GM19193 (cell line): ENCODE results near the gene GRPEL2.
A peak's percentile ranks its signal among the peaks of the same experiment; 100 is the strongest.

ENCODE experiments used
- POLR2A ChIP-seq: IDR thresholded peaks from 4 replicates; pipeline ENCODE4 v1.6.1; 2011; ENCODE audit not compliant: insufficient read depth, insufficient read length; ENCODE audit errors: extremely low read depth

Gene GRPEL2

DNA sequence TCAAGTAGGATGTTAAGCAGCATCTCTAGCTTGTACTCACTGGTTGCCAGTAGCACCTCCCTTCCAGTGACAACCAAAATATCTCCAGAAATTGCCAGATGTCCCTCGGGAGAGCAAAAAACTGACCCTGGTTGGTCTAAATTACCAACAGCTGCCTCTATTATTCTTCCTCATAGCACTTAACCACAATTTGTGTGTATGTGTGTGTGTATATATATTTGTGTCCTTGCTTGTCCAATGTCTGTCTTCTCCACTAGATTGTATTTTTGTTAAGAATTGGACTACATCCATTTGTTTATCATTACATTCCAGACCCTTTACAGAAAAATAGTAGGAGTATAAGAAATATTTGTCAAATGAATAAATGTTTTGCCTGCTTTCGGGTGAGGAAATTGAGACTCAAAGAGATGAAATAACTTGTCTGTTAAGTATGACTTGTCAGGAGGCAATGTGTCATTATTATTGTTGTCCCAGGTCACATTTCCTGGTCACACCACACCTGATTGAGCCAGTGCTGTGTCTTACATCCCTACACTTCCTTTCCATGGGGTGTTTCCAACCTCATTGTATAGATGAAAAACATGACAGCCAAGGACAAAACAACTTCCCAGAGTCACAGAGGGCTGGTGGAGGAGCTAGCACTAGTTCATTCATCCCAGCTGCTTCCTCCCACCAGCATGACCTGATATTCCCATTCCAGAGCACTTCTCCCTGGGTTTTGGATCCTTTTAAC, 11.4 kb upstream of the GRPEL2 start:
- no peak for TF ChIP-seq POLR2A

DNA sequence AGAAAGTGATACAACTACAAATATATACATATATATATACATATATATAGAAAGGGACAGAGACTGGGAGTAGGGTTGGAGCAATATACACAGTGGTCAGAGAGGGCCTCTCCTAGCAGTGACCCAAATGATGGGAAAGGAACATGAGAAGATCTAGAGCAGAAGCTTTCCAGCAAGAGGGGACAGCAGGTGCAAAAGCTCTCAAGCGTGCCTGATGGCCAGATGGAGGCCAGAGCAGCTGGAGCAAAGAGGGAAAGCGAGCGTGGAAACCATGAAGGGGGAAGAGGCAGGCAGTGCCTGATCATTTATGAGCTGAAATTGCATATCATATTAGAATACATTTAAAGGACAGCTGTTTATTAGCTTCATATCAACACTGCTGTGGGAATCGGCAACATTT, 7.6 kb upstream of the GRPEL2 start:
- no peak for TF ChIP-seq POLR2A

DNA sequence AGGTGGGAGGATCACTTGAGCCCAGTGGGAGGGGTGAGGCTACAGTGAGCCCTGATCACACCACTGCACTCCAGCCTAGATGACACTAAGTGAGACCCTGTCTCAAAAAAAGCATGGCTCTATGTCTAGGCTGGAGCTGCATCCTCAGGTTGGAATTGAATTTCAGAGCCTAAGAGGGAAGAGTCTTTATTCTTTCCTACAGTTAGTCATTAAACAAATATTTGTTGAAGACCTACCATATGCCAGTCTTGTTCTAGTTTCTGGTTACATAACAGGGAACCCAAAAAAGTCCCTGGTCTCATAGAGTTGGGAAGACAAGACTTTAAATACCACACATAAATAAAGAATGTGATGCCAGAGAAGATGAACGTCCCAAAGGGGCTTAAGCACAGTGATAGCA, 6.9 kb upstream of the GRPEL2 start:
- no peak for TF ChIP-seq POLR2A

DNA sequence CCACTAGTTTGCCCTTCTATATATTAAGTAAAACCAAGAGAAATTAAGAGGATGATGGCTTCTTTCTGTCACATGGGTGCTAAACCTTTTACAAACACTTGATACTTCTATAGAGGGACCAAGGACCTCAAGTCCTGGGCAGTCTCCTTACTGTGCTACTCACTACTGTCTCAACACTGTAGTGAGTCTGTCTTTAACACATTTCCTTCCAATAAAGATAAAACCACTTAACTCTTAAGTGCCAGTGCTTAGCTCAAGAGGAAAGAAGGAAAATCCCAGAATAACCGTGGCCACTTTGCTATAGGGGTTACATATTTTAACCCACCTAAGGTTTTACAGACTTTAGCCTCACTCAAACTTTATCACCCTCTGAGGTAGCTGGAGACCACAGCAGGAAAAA, 4.4 kb upstream of the GRPEL2 start:
- TF ChIP-seq POLR2A = no peak

DNA sequence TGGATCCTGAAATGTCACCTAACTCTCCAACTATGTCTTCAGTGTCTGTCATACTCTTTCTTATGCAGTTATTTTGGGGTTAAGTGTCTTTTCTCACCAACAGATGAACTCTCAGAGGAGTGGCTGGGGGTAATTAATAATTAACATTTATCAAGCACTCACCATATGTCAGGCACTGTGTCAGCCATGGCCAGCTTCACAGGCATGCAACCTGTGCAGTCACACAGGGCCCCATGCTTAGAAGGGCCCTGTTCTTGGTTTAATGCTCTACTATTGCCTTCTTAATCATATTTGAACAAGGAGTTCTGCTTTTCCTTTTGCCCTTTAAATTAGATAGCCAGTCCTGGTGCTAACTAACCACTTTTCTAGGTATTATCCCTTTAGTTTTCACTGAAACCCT, 3.4 kb upstream of the GRPEL2 start:
- TF ChIP-seq POLR2A = no peak

DNA sequence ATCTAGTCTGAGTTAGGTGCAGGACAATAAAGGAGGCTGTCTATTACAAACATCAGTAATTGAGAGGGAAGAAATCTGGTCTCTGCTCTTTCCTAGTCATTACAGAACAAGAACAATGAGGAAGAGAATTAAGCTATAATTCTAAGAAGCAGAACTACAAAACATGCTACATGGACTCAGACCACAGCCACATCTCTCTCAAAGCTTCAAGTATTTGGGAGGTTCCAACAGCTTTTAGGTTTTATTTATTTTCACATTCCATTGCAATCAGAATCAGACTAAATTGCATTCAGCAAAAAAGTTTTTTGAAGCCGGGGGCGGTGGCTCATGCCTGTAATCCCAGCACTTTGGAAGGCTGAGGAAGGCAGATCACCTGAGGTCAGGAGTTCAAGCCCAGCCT, 1.1 kb upstream of the GRPEL2 start:
- no peak for TF ChIP-seq POLR2A

DNA sequence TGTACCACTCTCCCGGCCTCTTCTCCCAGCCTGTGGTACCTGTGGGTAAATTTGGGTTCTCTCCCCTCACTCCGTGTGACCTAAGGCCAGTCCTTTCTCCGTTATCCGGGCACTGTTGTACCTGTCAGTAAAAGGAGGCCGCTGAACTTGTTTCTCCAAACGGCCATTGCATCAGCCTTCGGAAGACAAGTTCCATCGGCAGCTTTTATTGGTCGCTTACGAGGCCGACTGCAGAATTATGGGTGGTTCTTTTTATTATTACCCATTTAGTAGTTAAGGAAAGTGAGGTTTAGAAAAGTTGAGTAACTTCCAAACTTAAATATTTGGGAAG, 558 bp downstream of the GRPEL2 start:
- no peak for TF ChIP-seq POLR2A

DNA sequence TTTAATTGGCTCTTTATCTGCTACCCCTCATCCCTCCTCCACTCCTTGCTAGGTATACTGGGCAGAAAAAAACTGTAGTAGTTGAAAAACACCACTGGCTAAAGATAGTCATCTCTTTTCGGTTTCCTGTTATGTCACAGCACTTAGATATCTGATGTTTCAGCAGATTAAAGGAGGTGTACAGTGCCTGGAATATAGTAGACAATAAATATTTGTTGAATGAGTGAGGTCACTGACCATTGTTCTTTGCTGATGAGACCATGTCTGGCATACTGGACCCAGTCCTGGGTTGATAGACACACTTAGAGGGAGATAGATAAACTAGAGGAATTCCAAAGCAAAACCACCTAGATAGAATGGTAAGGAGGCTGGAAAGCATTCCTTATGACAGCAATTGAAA, 3.2 kb downstream of the GRPEL2 start:
- no peak for TF ChIP-seq POLR2A

DNA sequence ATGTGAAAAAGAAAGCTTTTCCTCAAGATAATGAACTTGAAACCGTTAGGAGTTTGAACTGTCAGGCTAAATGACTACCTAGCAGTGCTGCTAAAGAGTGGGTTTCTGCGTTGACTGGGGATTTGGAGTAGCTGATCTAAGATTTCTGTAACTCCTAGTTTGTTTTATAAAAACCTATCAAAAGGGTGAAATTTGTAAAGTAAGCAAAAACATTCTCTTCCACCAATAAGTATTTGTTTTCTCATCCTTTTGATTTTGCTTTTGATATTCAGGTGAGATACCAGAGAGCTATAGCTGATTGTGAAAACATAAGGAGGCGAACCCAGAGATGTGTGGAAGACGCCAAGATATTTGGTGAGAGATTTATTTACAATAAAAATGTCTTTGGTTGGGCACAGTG, 4.1 kb downstream of the GRPEL2 start:
- TF ChIP-seq POLR2A = no peak

DNA sequence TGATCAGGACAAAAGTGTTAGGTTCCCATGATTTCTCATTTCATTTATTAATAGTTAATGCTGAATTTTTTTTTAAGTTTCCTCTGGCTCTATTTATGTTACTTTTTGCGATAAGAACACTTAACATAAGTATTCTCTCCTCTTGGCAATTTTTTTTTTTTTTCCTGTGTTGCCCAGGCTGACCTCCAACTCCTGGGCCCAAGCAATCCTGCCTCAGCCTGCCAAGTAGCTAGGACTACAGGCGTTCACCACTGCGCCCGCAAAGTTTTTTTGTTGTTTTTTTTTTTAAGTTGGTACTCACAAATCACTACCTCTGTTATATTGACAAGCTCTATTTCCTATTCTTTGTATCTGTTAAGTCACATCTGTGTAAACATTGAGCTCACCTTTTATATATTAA, 6.9 kb downstream of the GRPEL2 start:
- no peak for TF ChIP-seq POLR2A

DNA sequence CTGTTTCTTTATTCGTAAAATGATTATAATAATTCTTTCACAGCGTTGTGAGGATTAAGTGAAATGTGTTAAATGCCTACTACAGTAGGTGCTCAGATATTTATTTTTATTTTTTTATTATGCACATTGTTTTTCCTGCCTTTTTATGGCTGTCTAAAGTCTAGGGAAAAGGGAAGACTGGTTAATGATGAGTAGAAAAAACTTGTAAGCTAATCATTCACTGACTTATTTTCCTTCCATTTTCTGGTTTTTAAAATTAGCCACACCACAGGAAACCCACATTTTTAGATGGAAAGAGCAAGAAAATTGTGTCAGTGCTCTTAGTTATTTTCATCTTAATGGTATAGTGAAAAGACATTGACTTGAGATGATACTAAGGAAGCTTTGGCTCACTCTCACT, 8.6 kb downstream of the GRPEL2 start:
- no peak for TF ChIP-seq POLR2A

DNA sequence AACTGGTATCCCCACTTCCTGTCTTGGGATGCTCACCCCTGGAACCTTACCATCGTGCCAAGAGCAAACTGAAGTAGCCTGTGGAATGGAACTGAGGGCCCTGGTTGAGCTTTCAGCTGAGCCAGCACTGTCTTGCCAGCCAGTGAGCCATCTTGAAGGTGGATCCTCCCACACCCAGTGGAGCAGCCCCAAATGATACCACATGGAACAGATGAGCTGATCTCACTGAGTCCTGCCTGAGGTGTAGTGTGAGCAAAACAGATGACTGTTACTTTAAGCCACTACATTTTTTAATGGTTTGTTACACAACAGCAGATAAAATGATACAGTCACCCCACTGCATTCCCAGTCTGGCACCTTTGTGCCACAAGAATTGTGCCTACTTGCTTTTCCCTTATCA, 10.4 kb downstream of the GRPEL2 start:
- TF ChIP-seq POLR2A = no peak

DNA sequence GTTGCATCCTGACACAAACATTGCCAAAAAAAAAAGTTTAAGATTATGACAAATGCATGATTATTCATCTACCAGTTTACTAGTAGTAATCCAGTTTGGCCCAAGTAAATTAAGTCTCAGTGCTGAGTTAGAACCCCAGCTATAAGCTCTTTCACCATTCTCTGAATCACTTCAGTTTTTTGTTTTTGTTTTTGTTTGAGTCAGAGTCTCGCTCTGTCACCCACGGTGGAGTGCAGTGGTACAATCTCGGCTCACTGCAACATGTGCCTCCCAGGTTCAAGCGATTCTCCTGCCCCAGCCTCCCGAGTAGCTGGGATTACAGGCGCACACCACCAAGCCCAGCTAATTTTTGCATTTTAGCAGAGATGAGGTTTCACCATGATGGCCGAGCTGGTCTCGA, 11.1 kb downstream of the GRPEL2 start:
- no peak for TF ChIP-seq POLR2A

DNA sequence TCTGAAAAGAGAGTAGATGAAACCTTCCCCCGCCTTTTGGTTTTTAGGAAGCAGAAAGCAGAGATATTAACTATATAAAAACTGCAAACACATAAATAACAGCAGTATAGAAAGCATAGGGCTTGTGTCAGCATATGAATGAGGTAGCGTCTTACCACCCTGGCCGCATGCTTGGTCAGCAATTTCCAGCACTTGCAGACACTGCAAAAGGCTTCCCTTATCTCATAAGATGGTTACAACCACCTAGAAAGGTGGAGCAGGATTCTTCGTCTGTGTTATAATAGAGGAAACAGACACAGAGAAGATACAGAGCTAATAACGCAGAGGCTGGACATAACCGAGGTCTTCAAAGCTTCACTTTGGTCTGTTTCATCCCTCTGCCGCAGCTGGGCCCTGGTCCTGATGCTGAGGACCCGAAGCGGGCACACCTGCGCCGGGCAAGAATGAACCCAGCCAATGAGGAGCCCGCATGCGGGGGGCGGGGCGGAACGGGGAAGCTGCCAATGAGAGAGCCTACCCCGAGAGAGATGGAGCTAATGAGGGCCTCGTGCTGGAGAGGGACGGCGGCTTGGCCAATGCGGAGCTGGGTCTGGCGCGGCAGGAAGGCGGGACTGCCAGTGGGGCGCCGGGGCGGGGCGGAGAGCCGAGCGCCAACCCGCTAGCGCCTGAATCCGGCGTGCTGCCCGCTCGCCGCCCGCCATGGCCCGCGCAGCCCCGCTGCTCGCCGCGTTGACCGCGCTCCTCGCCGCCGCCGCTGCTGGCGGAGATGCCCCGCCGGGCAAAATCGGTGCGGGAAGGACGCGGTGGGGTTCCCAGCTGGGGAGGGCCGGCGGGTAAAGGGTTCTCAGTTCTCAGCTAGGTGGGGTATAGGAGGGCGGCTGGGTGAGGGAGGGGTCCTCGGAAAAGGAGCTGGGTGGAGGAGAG, 12.3 kb downstream of the GRPEL2 start, which contains the start of gene PCYOX1L:
PCYOX1L (plus strand) TSS at position 677 of the 924 bp plus-strand sequence; CDS start at position 700, 23 bp downstream.
- TF ChIP-seq POLR2A = peak; percentile 81

DNA sequence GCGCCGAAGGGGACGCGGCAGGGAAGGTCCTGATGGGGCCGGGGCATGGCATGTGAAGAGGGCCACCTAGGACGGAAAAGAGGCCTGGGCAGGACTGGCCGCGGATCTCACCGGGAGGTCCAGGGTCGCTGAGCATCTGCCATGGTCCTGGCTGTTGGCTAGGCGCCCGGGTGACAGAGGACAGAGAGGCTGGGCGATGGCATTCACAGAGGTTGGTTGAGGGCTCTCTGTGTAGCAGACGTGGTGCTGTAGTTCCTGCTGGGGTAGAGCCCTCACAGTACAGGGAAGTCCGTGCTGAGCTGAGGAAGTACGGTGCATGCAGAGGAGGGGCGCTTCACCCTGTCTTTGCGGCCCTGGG, 13.0 kb downstream of the GRPEL2 start:
- TF ChIP-seq POLR2A = no peak

DNA sequence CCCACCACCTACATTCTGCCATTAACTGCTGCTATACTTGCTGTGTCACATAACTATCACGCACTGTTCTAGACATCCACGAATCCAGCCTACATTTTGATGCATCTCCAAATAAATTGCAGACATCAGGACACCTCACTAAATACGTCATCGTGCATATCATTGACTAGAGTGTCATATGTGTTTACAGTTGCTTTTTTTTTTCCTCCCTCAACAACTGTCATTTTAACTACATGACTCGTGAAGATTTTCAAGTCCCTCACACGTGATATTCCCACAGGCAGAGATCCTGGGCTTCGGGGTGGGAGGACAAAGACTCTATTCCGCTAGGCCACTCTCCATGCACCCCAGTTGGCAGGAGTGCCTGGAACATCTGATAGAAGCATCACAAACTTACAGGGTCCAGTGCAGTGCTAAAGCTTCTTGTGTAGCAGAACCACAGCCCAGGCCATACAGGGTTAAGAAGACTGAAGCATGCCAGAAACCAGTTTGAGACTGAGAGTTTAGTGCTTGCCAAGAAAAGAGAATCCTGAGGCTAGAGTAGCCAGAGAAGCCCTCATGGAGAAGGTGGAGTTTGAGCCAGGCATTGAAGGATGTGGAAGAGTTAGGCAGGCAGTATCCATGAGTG, 13.7 kb downstream of the GRPEL2 start:
- TF ChIP-seq POLR2A = no peak
